ENCODE results near the gene OR4F3. TPM values are rescaled to one million over a fixed set of nuclear protein-coding genes. Genes with fewer than 3 reads are reported as not detected.
"Not testable (repeated sequence)": the region's sequence is repeated elsewhere in the genome, so short reads cannot be mapped to it uniquely, and the experiment has no call there.

The OR4F3 gene
- not detected in 2 replicates for total RNA-seq (2012; rRNA removed)

- not testable (repeated sequence) for H3K4me2 ChIP-seq (ENCODE audit: low read length); H3K9me3 ChIP-seq (replicated peaks; ENCODE audit: low read length); H3K4me1 ChIP-seq (ENCODE audit: control insufficient read depth, insufficient read depth, low read length); H3K4me3 ChIP-seq (ENCODE audit: low read length); H3K36me3 ChIP-seq (ENCODE audit: insufficient read depth, low read length); H3K27me3 ChIP-seq (ENCODE audit: control insufficient read depth, insufficient read depth, low read length); H3K9ac ChIP-seq (ENCODE audit: low read depth, low read length)
Observed at GRCh38 chr5:181366968-181367367, at the start of gene OR4F3. Gene OR4F3, plus strand, starts transcription at chr5:181367268.
